HG03457 (cell line): ENCODE results near the gene RALGDS.

ENCODE experiments used
- ATAC-seq: cut with Tn5 transposase; IDR thresholded peaks from one replicate; pipeline ENCODE4 v1.9.1; 2021; ENCODE audit warnings: moderate number of reproducible peaks; ENCODE audit not compliant: unreplicated experiment

Gene RALGDS

GRCh38 chr9:133151601-133152525 is 30.8 kb upstream of the RALGDS start:
- no peak for ATAC-seq

- ATAC-seq, result no peak
These were observed 30.0 kb upstream of the RALGDS start for GRCh38 chr9:133151041-133151440.

GRCh38 chr9:133149130-133150015 is 28.3 kb upstream of the RALGDS start:
- peak; percentile 49 for ATAC-seq

GRCh38 chr9:133148199-133149129 is 27.4 kb upstream of the RALGDS start:
- peak; percentile 6 for ATAC-seq

GRCh38 chr9:133147412-133148198 is 26.6 kb upstream of the RALGDS start:
- no peak for ATAC-seq

- ATAC-seq, result no peak
These were observed 25.8 kb upstream of the RALGDS start for GRCh38 chr9:133146746-133147411.

- no peak for ATAC-seq
These were observed 24.1 kb upstream of the RALGDS start for GRCh38 chr9:133144904-133145851.

GRCh38 chr9:133144142-133144903 is 23.3 kb upstream of the RALGDS start:
- ATAC-seq, result peak; percentile 31

GRCh38 chr9:133143639-133144141 is 22.6 kb upstream of the RALGDS start:
- no peak for ATAC-seq

GRCh38 chr9:133142684-133143622 is 21.9 kb upstream of the RALGDS start:
- ATAC-seq, result no peak

GRCh38 chr9:133141833-133142595 is 21.0 kb upstream of the RALGDS start:
- no peak for ATAC-seq

GRCh38 chr9:133140606-133141005 is 19.6 kb upstream of the RALGDS start:
- no peak for ATAC-seq

- ATAC-seq, result no peak
These were observed 19.1 kb upstream of the RALGDS start for GRCh38 chr9:133140174-133140505.

GRCh38 chr9:133139246-133140173 is 18.5 kb upstream of the RALGDS start:
- no peak for ATAC-seq
